Neural progenitor cell (in vitro differentiated cells): Measurements from ENCODE around the gene GNG7.

Experiments
- EZH2 ChIP-seq: fragments of 200-600 bp; sonication (generic); IDR thresholded peaks from 2 replicates; pipeline ENCODE4 v1.6.1; 2017; ENCODE audit warnings: antibody characterized with exemption, mild to moderate bottlenecking, moderate library complexity
- TF ChIP-seq, protein P1 (sequence below): fragments of 200-600 bp; sonication (generic); IDR thresholded peaks from 2 replicates; pipeline ENCODE4 v1.5.1; 2017; ENCODE audit warnings: antibody characterized with exemption, mild to moderate bottlenecking

DNA sequence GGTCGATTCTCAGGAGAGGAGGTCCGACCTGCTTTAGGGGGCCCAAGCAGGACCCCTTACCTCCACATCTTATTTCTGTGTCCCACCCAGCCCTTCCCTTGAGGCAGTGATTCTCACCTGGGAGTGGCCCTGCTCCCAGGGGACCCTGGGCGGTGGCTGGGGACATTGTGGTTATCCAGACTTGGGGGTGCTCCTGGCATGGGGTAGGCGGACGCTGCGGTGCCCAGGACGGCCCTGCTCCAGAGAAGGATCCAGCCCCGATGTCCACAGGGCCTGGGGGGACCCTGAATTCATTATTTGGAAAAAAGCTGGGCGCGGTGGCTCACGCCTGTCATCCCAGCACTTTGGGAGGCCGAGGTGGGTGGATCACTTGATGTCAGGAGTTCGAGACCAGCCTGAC is 142.1 kb downstream of the GNG7 start:
- TF ChIP-seq, protein P1, sequence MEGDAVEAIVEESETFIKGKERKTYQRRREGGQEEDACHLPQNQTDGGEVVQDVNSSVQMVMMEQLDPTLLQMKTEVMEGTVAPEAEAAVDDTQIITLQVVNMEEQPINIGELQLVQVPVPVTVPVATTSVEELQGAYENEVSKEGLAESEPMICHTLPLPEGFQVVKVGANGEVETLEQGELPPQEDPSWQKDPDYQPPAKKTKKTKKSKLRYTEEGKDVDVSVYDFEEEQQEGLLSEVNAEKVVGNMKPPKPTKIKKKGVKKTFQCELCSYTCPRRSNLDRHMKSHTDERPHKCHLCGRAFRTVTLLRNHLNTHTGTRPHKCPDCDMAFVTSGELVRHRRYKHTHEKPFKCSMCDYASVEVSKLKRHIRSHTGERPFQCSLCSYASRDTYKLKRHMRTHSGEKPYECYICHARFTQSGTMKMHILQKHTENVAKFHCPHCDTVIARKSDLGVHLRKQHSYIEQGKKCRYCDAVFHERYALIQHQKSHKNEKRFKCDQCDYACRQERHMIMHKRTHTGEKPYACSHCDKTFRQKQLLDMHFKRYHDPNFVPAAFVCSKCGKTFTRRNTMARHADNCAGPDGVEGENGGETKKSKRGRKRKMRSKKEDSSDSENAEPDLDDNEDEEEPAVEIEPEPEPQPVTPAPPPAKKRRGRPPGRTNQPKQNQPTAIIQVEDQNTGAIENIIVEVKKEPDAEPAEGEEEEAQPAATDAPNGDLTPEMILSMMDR, result no peak
- no peak for TF ChIP-seq EZH2
